HG03039 (cell line): Measurements from ENCODE around the gene CCL19.
"Not testable (repeated sequence)": the region's sequence is repeated elsewhere in the genome, so short reads cannot be mapped to it uniquely, and the experiment has no call there.

Experiments used
- ATAC-seq: cut with Tn5 transposase; IDR thresholded peaks from one replicate; pipeline ENCODE4 v1.9.1; 2021; ENCODE audit warnings: mild to moderate bottlenecking, moderate library complexity; ENCODE audit not compliant: unreplicated experiment

The CCL19 gene

GRCh38 chr9:34690983-34691935 is at the start of gene CCL19:
Gene CCL19 (minus strand): TSS chr9:34691276. CDS start chr9:34691139, 137 bp downstream.
- ATAC-seq: no peak

- ATAC-seq: not testable (repeated sequence)
Measured at GRCh38 chr9:34740176-34740575, 49.1 kb upstream of the CCL19 start.

- ATAC-seq: no peak
Measured at GRCh38 chr9:34737677-34738260, 46.7 kb upstream of the CCL19 start.

- ATAC-seq: no peak
Measured at GRCh38 chr9:34734720-34735119, 43.6 kb upstream of the CCL19 start.

- ATAC-seq: no peak
Measured at GRCh38 chr9:34732886-34733285, 41.8 kb upstream of the CCL19 start.

GRCh38 chr9:34732478-34732877 is 41.4 kb upstream of the CCL19 start:
- no peak for ATAC-seq

GRCh38 chr9:34723141-34723540 is 32.1 kb upstream of the CCL19 start:
- ATAC-seq: no peak

- not testable (repeated sequence) for ATAC-seq
Measured at GRCh38 chr9:34719769-34720025, 28.6 kb upstream of the CCL19 start.

GRCh38 chr9:34719021-34719768 is 28.1 kb upstream of the CCL19 start:
- no peak for ATAC-seq

GRCh38 chr9:34717996-34718614 is 27.0 kb upstream of the CCL19 start:
- ATAC-seq: no peak

- ATAC-seq: no peak
Measured at GRCh38 chr9:34716711-34717110, 25.6 kb upstream of the CCL19 start.

- ATAC-seq: no peak
Measured at GRCh38 chr9:34715639-34716215, 24.7 kb upstream of the CCL19 start.

GRCh38 chr9:34714007-34714406 is 22.9 kb upstream of the CCL19 start:
- ATAC-seq: no peak

- ATAC-seq: no peak
Measured at GRCh38 chr9:34712140-34712539, 21.1 kb upstream of the CCL19 start.

- ATAC-seq: no peak
Measured at GRCh38 chr9:34710023-34710422, 18.9 kb upstream of the CCL19 start, which contains the start of gene CCL21. Gene CCL21 (minus strand): TSS chr9:34710136. CDS start chr9:34710066, 70 bp downstream.

GRCh38 chr9:34709196-34709978 is 18.3 kb upstream of the CCL19 start:
- no peak for ATAC-seq

GRCh38 chr9:34707130-34707529 is 16.1 kb upstream of the CCL19 start:
- ATAC-seq: no peak

GRCh38 chr9:34701769-34702736 is 11.0 kb upstream of the CCL19 start:
- peak; percentile 61 for ATAC-seq
